NCI-H128 (cell line): ENCODE measurements around the gene CACNA1S.

Experiments used
- DNase-seq: peaks from one replicate; lab custom pipeline; 2025; ENCODE audit not compliant: unreplicated experiment; lab: John Stamatoyannopoulos, UW

CACNA1S gene

GRCh38 chr1:201066986-201067385 is 45.2 kb downstream of the CACNA1S start:
- no peak for DNase-seq

DNA sequence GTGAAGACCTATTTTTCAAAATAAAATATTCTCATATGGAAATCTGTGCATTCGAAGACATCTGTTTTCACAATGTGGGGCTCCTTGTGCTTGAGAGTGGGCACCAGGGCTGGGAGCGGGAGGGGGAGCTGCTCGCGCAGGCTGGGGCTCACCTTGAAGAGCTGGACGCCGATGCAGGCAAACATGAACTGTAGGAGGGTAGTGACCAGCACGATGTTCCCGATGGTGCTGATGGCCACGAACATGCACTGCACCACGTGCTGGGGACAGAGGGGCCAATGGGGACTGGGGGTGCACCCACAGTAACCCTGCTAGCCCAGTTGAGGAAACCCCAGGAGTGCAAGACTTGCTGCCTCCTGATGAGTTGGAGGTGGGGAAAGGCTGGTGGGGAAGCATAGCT is 46.5 kb downstream of the CACNA1S start:
- DNase-seq, result no peak

DNA sequence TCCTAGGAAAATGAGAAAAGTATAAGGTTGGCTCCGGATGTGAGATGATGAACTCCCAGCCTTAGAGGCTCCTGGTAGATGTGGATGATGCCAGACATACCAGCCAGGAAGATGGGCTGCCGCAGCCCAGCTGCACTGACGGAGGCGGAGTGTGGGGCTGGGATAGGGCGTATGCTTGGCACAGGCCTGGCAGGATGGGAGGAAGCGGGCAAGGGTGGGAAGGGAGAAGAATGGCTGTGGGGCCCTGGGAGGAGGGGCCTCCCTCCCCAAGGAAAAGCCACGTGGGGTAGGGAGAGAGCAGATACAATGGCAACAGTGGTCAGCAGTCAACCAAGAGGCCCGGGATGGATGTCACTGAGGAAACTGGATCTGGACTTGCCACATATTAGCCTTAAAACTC is 47.4 kb downstream of the CACNA1S start:
- DNase-seq, result no peak

GRCh38 chr1:201063145-201063544 is 49.1 kb downstream of the CACNA1S start:
- DNase-seq, result no peak

DNA sequence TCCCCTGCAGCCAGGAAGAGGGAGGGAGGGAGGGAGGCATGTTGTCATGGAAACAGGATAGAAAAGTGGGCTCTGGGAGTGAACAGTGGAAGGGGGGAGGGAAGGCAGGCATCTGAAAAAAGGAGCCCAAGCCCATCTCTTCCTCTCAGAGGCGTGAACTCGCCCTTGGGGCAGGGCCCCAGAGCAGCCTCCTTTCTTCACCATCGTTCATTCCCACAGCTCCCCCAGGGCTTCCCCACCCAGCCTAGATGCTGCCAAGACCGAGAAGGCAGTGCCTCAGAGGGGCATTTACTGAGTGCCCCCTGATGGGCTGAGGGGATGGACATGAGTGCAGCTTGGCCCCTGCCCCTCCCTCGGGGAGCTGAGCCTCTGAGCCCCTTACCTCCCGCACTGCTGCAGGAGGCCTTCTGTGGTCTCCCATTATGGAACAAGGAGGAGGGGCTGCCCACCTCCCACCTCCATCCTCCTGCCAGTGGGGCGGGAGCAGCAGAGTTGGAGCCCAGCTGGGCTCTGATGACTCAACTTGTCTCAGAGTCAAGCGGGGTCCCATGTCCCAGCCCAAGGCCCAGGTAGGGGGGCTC is 49.6 kb downstream of the CACNA1S start:
- DNase-seq, result no peak

- no peak for DNase-seq
Measured at GRCh38 chr1:201061886-201062285, 50.3 kb downstream of the CACNA1S start.

- no peak for DNase-seq
Measured at GRCh38 chr1:201061049-201061448, 51.2 kb downstream of the CACNA1S start.

DNA sequence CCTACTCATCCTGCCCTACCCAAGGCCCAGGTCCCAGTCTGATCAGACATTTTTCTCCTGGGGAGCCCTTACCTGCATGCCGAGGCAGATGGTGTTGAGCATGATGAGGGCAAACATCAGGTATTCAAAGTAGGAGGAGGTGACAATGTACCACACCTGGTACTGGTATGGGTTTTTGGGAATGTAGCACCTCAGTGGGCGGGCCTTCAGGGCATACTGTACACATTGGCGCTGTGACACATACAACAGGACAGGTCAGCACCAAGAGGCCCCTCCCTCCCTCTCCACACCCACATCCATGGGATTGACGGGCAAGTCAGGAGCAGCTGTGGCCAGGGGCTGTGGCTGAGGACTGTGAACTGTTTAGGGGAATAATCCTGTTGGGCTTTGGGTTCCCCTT is 51.6 kb downstream of the CACNA1S start:
- DNase-seq, result no peak

- DNase-seq, result no peak
Measured at GRCh38 chr1:201059871-201060555, 52.2 kb downstream of the CACNA1S start.

DNA sequence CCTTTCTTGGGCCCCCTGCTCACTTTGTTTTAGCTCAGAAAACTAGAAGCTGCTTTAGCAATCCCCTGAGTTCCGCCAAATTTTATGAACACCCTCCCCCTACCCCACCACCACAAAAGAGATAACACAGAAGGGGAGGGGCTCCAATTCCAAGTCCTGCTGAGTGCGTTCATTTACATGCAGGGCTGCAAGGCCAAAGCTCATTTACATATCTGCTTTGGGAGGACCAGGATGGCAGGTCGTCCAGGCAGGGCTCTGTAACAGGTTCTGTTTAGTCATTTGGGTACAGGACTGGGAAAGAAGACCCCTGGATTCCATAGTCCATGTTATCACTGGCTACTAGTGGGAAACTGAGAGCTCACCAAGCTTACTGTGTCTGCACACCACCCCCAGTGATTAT is 52.8 kb downstream of the CACNA1S start:
- no peak for DNase-seq

GRCh38 chr1:201054091-201054543 is 58.1 kb downstream of the CACNA1S start:
- DNase-seq, result no peak

DNA sequence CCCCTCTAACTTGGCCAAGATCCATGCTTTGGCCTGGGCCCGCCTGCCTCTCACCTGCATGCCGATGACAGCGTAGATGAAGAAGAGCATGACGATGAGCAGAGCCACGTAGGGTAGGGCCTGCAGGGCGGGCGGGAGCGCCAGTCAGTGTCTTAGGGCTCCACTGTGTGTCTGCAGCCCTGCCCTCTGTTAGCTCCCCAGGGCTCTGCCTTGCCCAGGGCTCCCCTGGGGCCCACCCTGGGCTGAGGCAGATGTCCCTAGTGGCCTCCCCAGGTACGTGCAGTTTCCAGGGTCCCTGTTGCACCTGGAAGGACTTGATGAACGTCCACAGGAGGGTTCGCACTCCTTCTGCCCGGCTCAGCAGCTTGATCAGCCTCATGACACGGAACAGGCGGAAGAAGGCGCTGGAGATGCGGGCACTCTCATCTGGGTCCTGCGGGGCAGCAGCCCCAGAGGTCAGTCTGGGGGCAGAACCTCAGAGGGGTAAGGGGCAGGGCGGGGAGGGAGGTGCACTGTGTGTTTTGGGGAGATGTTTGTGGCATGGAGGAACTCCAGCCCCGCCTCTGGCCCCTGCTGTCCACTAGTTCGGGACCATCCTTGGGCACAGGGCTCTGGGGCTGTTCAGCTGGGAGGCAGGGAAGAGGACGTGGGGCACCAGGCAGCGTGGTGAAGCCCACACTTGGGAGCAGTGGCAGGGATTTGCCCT is 58.9 kb downstream of the CACNA1S start:
- DNase-seq, result no peak

- no peak for DNase-seq
Measured at GRCh38 chr1:201051399-201051798, 60.8 kb downstream of the CACNA1S start.

- DNase-seq, result no peak
Measured at GRCh38 chr1:201050515-201051277, 61.5 kb downstream of the CACNA1S start.

GRCh38 chr1:201049248-201049831 is 62.9 kb downstream of the CACNA1S start:
- no peak for DNase-seq

- no peak for DNase-seq
Measured at GRCh38 chr1:201048521-201048920, 63.7 kb downstream of the CACNA1S start.

- no peak for DNase-seq
Measured at GRCh38 chr1:201044119-201044518, 68.1 kb downstream of the CACNA1S start.

GRCh38 chr1:201042779-201043461 is 69.3 kb downstream of the CACNA1S start:
- DNase-seq, result no peak

DNA sequence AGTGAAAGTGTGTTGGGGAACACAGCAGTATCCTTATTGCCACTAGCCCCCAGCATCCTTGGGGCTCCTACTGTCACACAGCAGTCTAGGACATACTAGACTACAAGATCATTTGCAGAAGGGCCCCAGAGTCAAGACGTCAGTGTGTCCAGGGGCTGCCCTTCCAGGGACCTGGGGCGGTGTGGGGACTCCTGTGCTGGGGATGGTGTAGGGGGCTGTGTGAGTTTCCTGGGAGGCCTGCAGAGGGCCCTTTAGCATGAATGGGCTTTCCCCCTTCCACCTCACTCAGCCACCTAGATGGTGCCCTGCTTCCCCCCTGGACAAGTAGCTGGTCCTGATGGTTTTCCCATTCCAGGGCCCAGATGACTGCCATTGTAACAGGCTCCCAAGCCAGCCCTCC is 71.2 kb downstream of the CACNA1S start:
- DNase-seq, result no peak

GRCh38 chr1:201039876-201040275 is 72.3 kb downstream of the CACNA1S start:
- DNase-seq, result no peak

- DNase-seq, result no peak
Measured at GRCh38 chr1:201039418-201039817, 72.8 kb downstream of the CACNA1S start.
